HG02943 (cell line): ENCODE data around the gene PLEKHA8.

Experiments
- ATAC-seq: cut with Tn5 transposase; IDR thresholded peaks from one replicate; pipeline ENCODE4 v1.9.1; 2021; ENCODE audit warnings: mild to moderate bottlenecking, low read depth, moderate library complexity; ENCODE audit not compliant: unreplicated experiment

The PLEKHA8 gene

GRCh38 chr7:30022991-30023390 is 5.2 kb upstream of the PLEKHA8 start:
- ATAC-seq = no peak

- ATAC-seq = no peak
Measured at GRCh38 chr7:30023524-30023923, 4.7 kb upstream of the PLEKHA8 start.

- peak; percentile 70 for ATAC-seq
Measured at GRCh38 chr7:30026229-30027064, 1.8 kb upstream of the PLEKHA8 start, which contains the start of gene FKBP14. TSS of gene FKBP14 (minus strand) at chr7:30026702. CDS start at chr7:30026508, 194 bp downstream.

GRCh38 chr7:30027065-30027456 is 1.2 kb upstream of the PLEKHA8 start:
- peak; percentile 21 for ATAC-seq

GRCh38 chr7:30027740-30028215 is 434 bp upstream of the PLEKHA8 start:
- no peak for ATAC-seq

- ATAC-seq = peak; percentile 29
Measured at GRCh38 chr7:30028749-30029635, 780 bp downstream of the PLEKHA8 start.

- no peak for ATAC-seq
Measured at GRCh38 chr7:30029696-30030095, 1.5 kb downstream of the PLEKHA8 start.

GRCh38 chr7:30032310-30033125 is 4.3 kb downstream of the PLEKHA8 start:
- no peak for ATAC-seq

- no peak for ATAC-seq
Measured at GRCh38 chr7:30034501-30034900, 6.3 kb downstream of the PLEKHA8 start.

- no peak for ATAC-seq
Measured at GRCh38 chr7:30036220-30036619, 8.0 kb downstream of the PLEKHA8 start.

- ATAC-seq = no peak
Measured at GRCh38 chr7:30038196-30038980, 10.2 kb downstream of the PLEKHA8 start.

- no peak for ATAC-seq
Measured at GRCh38 chr7:30040938-30041337, 12.7 kb downstream of the PLEKHA8 start.

- ATAC-seq = no peak
Measured at GRCh38 chr7:30041526-30042269, 13.5 kb downstream of the PLEKHA8 start.

GRCh38 chr7:30046127-30046770 is 18.0 kb downstream of the PLEKHA8 start:
- ATAC-seq = no peak

- ATAC-seq = no peak
Measured at GRCh38 chr7:30047124-30047523, 18.9 kb downstream of the PLEKHA8 start.

- ATAC-seq = no peak
Measured at GRCh38 chr7:30048582-30048981, 20.4 kb downstream of the PLEKHA8 start.

GRCh38 chr7:30049173-30049572 is 21.0 kb downstream of the PLEKHA8 start:
- ATAC-seq = no peak

GRCh38 chr7:30053068-30053467 is 24.9 kb downstream of the PLEKHA8 start:
- ATAC-seq = no peak
